GM18861 (cell line): ENCODE results near the gene ABCA4.

Experiments
- ATAC-seq: cut with Tn5 transposase; IDR thresholded peaks from one replicate; pipeline ENCODE4 v1.9.1; 2021; ENCODE audit not compliant: unreplicated experiment

Gene ABCA4

GRCh38 chr1:94031154-94031553 lies 89.8 kb downstream of the ABCA4 start:
- no peak for ATAC-seq

DNA sequence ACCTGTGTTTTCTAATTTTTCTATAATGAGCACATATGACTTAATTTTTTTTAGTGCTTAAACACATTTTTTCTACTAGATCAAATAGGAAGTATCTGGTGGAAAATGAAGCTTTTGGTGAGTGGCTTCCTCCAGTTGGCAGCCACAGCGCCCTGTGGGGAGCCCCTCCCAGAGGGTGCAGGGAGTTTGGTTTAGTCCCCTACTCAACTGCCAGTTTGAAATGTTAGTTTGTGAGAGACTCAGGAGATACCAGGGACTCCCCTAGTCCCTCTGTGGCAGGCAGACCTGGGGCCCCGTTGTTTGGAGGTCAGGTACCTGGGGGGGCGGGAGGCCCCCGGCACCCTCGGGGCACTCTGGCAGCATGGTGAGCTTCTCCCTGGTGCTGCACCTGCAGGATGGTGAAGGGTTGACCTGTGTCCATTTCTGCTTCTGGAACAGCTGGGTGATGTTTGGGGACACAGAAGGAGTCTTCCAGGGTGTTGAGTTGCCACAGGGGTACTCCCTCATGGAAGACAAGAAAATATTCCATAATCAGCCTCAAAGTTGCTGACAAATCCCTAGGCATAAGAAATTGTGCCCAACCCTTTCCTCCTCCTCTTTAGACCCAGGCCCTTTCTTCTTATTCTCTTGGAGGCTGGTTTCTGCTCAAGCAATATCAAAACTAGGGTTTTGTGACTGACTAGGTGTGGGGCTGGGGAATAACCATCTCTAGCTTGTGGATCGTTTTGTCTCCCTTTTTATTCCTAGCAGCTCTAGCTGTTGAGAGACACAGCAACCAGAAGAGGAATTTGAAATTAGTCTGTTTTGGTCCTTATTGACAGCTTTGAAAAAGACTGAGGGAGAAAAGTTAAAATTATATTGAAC lies 91.6 kb downstream of the ABCA4 start:
- ATAC-seq, result no peak

DNA sequence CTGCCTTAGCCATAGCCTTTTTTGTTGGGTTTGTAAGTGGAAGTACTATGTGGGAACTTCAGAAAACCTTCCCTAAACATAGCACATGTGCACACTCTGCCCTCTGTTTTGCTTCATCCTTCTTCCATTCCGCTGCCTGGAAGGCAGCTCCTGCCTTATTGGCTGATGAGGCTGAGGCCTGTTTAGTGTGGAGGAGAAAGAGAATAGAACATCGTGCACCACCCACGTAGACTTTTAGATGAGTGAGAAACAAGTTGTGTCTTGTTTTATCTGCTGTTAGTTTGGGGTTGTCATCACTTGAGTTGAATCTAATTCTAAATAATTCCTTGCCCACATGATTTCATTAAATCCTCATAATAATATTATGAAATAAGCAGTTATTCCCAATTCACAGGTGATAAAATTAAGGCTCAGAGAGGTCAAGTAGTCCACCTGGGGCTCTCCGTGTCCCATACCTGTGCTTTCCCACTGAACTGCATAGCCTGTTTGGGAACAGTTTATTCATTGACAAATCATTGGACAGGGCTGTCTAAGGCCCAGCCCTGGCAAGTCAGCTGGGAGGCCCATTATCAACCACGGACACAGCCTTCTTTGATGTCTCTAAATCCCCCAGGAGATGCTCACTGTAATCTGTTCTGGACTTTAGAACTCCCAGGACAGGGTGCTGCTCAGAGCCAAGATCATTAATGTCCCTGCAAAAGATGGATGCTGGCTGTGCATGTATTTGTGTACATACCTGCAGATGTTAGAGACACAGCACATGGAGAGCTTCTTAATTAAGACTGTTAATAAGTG lies 93.0 kb downstream of the ABCA4 start:
- no peak for ATAC-seq

DNA sequence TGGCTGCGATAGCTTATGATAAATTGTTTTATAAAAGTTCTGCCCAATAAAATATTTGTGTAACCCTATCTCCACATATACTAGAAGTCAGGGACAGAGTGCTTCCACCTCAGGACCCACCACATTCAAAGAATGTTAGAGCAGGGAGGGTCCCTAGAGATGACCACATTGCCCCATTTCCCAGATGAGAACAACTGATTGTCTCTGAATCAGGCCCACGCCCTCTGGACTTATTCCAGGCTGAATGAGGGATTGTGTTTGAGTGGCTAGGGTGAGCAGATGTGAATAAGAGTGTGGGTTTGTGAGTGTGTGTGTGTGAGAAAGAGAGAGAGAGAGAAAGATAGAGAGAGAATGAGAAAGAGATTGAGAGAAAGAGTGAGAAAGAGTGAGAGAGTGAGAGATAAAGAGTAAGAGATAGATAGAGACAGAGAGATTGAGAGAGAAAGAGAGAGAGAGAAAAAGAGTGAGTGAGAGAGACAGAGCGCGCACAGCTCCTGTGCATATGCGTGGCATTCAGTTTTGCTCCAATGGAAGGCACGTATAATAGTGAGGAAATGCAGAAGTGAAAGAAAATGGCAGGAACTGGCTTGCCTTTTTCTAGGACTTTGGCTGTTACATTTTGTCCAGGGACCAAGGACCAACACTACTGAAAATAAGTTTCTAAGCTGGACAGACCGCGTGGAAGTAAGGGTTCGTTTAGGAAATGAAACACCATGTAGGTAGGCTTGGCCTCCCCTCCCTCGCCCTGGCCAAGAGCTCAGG lies 94.1 kb downstream of the ABCA4 start:
- ATAC-seq, result no peak

- no peak for ATAC-seq
These were observed 95.3 kb downstream of the ABCA4 start for GRCh38 chr1:94025383-94026340.

- ATAC-seq, result no peak
These were observed 96.7 kb downstream of the ABCA4 start for GRCh38 chr1:94024104-94024792.

DNA sequence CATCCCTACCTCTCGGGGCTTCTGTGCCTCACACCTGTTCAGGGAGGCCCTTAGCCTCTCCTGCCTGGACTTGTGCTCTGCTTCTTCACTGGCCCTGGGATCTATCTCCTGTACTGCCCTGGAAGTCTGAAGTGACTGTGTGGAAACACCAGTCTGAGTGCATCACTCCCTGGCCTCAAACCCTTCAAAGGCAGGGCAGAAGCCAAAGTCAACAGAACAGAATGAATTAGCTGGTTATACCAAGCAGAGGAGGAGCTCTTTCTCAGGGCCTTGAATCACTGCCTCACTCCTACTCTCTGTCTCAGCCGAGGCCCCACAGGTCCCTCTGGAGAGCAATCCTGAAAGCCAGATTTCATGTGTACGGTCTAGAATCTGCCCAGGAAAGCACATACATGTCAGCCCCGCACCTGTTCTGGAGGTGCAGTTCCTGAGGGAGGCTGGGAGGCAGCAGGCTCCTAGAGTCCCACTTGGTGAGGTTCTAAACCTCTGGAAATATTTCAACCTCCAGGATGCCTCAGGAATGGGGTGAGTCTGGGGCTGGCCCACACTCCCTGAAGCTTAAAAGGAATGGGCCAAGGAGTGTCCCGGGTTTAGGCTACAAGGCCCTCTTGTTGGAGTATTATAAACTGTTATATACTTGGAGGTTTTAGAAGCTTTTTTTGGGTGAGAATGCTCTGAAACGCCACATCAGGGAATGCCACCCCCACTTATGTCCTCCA lies 98.3 kb downstream of the ABCA4 start:
- ATAC-seq, result no peak

DNA sequence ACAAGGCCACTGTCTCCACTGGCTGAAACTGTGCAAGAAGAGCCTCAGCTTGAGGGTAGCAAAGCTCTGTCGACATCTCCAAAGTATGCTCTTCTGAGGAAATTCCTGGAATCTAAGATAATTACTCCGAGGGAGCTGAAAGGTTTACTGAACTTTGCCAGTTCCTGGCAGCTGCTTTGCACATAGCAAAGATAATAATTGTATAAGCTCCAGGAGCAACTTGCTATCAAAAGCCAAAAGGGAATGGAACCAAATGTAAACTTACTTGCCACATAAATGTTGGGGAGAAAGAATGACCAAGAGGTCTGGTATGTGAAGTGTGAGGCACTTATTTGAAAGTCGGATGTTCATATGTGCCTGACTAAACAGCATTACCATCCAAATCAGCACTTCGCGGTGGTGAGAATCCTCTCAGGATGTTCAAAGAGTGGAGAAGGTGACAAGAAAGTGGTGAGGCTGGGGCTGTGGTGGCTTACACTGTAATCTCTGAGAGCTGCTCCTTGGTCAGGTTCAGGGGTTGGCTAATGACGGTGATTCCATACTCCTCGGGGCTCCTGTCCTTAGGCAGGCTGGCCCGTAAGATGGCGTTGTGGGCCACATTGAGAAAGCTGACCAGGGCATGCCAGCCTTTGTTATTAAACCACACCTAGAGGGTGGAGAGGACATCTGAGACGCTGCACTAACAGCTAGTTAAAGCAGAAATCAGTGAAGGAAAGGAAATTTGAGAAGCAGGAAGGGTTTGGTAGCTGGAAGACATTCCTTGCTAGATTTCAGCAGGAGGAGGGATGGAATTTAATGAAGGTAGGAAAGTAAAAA lies 100.0 kb downstream of the ABCA4 start:
- no peak for ATAC-seq

DNA sequence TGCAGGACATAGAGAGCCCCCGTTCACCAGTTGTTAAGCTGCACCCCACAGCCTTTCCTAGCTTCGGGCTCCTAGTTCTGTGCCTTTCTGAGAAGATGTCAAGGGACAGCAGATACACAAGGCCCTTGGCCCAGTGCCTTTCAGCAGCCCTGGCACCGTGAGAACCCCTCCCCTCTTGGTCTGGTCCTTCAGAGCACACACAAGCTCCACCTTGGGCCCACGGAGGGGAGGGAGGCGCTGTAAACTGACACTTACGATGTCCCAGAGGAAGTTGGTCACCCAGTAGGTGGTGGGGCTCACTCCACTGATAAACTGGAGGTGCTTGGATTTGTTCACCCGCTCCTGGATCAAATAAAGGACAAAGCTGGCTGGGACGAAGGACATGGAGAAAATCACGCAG lies 101.6 kb downstream of the ABCA4 start:
- ATAC-seq, result no peak

- no peak for ATAC-seq
These were observed 103.7 kb downstream of the ABCA4 start for GRCh38 chr1:94017155-94017829.

- no peak for ATAC-seq
These were observed 105.5 kb downstream of the ABCA4 start for GRCh38 chr1:94015489-94015817.

DNA sequence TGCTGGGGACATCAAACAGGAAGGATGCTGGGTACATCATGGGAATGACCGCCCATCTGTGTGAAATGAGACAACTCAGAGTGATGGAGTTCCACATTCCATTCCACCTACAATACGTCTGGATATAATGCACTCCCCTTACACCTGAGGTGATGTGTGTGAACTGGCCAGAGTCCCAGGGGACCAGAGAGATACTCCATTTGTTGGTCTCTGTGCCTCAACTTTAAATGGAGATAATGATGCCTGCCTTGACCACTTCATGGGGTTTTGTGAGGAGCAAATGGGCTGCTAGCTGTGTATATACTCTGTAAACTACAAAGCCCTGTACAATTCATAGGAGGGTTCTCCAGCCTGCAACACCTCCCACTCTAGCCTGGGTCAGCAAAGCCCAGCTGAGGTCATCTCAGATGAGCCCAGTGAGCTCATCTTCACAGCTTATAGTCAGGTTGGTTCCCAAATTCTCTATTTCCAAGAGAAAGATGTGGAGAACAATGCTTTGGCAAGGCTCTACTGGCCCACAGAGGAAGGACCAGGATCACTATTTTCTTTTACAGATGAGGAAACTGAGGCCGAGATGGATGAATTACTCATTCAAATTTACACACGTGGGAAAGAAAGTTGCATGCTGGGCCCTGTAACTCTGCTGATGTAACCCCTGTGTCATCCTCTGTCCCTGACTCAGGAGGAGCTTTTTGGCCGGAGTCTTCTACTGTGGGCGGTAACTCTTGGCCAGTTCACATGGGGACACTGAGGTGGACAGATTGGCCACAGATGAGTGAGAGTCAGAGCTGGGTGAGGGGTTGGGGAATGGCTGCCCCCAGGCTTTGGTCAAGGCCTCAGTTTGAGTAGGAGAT lies 106.1 kb downstream of the ABCA4 start:
- ATAC-seq, result no peak

GRCh38 chr1:94014087-94014486 lies 106.9 kb downstream of the ABCA4 start:
- ATAC-seq, result no peak

- ATAC-seq, result no peak
These were observed 107.5 kb downstream of the ABCA4 start for GRCh38 chr1:94013367-94013878.

DNA sequence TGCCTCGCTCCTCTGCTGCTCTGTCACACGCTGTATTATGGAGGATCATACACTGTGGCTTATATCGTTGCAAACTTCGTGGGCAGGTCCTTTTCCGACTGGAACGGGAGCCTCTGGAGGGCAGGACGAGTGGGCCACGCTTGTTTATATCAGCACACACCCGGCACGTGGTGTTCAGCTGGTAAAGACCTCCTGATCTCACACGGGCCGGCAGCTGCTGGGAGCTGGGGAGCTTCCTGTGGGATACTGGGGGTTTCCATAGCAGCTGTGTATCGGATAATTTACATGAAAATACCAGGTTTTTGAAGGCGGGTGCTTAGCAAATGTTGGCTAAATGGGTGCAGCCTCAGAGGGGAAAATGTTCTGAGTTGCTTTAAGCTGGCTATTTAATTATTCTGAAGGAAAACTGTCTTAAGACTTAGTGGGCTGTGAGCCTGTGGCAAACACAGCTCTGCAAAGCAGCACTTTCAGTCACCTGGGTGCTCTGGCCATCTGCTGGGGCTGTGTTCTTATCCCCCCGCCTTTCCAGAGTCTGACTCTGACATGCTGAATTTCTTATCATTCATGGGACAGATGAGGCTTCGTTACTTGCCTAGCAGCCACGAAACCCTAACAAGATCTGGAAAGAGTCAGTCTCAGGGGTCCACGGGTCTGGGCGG lies 108.1 kb downstream of the ABCA4 start:
- ATAC-seq, result no peak
